Stimulated activated CD8-positive, alpha-beta memory T cell treated with anti-CD3 and anti-CD28 coated beads, Interleukin-7, amount 100 ng/mL, for 1 hour (primary cell): Measurements from ENCODE around the gene SUN1.
"Not testable (repeated sequence)": the region's sequence is repeated elsewhere in the genome, so short reads cannot be mapped to it uniquely, and the experiment has no call there.

Experiments used
- DNase-seq, 2 donors: peaks; one replicate each; pipeline ENCODE4 v3.0.0-alpha.2; 2020; ENCODE audit warnings: low read depth in 2 of 2

The SUN1 gene

GRCh38 chr7:803243-803635 is 29.0 kb upstream of the SUN1 start:
- no peak for DNase-seq

- DNase-seq: not testable (repeated sequence)
Measured at GRCh38 chr7:803796-804195, 28.5 kb upstream of the SUN1 start.

- DNase-seq: no peak
Measured at GRCh38 chr7:805261-805660, 27.0 kb upstream of the SUN1 start.

- no peak for DNase-seq
Measured at GRCh38 chr7:815284-816216, 16.7 kb upstream of the SUN1 start.

GRCh38 chr7:816300-816750 is 16.0 kb upstream of the SUN1 start:
- peak; percentile 88 to 90 for DNase-seq

- DNase-seq: no peak
Measured at GRCh38 chr7:816751-817671, 15.3 kb upstream of the SUN1 start.

- DNase-seq: no peak
Measured at GRCh38 chr7:818031-818699, 14.1 kb upstream of the SUN1 start.

GRCh38 chr7:820341-820740 is 11.9 kb upstream of the SUN1 start:
- no peak for DNase-seq

GRCh38 chr7:821688-822087 is 10.6 kb upstream of the SUN1 start:
- no peak for DNase-seq

- no peak for DNase-seq
Measured at GRCh38 chr7:822692-823276, 9.5 kb upstream of the SUN1 start.

- no peak for DNase-seq
Measured at GRCh38 chr7:823649-824048, 8.6 kb upstream of the SUN1 start.

GRCh38 chr7:824081-824480 is 8.2 kb upstream of the SUN1 start:
- no peak for DNase-seq

- DNase-seq: no peak
Measured at GRCh38 chr7:824664-825063, 7.6 kb upstream of the SUN1 start.

GRCh38 chr7:825386-825785 is 6.9 kb upstream of the SUN1 start:
- DNase-seq: no peak

GRCh38 chr7:826230-826917 is 5.9 kb upstream of the SUN1 start:
- no peak for DNase-seq

- no peak for DNase-seq
Measured at GRCh38 chr7:828793-829561, 3.3 kb upstream of the SUN1 start.

GRCh38 chr7:830069-830468 is 2.2 kb upstream of the SUN1 start:
- DNase-seq: no peak

GRCh38 chr7:831596-832166 is 595 bp upstream of the SUN1 start:
- DNase-seq: no peak

GRCh38 chr7:832968-833424 is 720 bp downstream of the SUN1 start:
- DNase-seq: no peak
